HepG2 (cell line): ENCODE data around the gene TMEM269. TPM values are rescaled to one million over a fixed set of nuclear protein-coding genes. Genes with fewer than 3 reads are reported as not detected.

Experiments used
- AFF4 ChIP-seq: sonication (generic); formaldehyde crosslinking; IDR thresholded peaks from 2 replicates; pipeline ENCODE4 v1.4.0; 2020; ENCODE audit warnings: missing genetic modification reagents
- FOXK2 ChIP-seq: fragments of 450-650 bp; IDR thresholded peaks from 2 replicates; pipeline ENCODE4 v1.6.1; 2016
- GLMP ChIP-seq: sonication (generic); formaldehyde crosslinking; IDR thresholded peaks from 2 replicates; pipeline ENCODE4 v1.9.0; 2021; ENCODE audit warnings: missing genetic modification reagents, mild to moderate bottlenecking, borderline replicate concordance
- HINFP ChIP-seq: sonication (generic); formaldehyde crosslinking; IDR thresholded peaks from 2 replicates; pipeline ENCODE4 v1.4.0; 2020; ENCODE audit warnings: low read depth, mild to moderate bottlenecking, missing genetic modification reagents
- MAFF ChIP-seq: IDR thresholded peaks from 2 replicates; pipeline ENCODE4 v1.6.1; 2011; ENCODE audit warnings: low read depth, low read length, improper control_type of control experiment
- MEF2D ChIP-seq: sonication (generic); formaldehyde crosslinking; IDR thresholded peaks from 2 replicates; pipeline ENCODE4 v1.5.1; 2020; ENCODE audit warnings: mild to moderate bottlenecking, missing genetic modification reagents
- PCBP1 ChIP-seq: fragments of 200-400 bp; formaldehyde crosslinking; IDR thresholded peaks from 2 replicates; pipeline ENCODE4 v1.6.1; 2017; ENCODE audit warnings: mild to moderate bottlenecking, low read depth, low read length, borderline replicate concordance
- RFXANK ChIP-seq: IDR thresholded peaks from 2 replicates; pipeline ENCODE4 v1.6.1; 2016
- RORA ChIP-seq: sonication (generic); formaldehyde crosslinking; IDR thresholded peaks from 2 replicates; pipeline ENCODE4 v1.5.0; 2020; ENCODE audit warnings: mild to moderate bottlenecking, missing genetic modification reagents, moderate library complexity
- SCMH1 ChIP-seq: sonication (generic); formaldehyde crosslinking; IDR thresholded peaks from 2 replicates; pipeline ENCODE4 v1.9.0; 2021; ENCODE audit warnings: missing genetic modification reagents, mild to moderate bottlenecking, borderline replicate concordance
- SRSF9 ChIP-seq: fragments of 200-400 bp; formaldehyde crosslinking; IDR thresholded peaks from 2 replicates; pipeline ENCODE4 v1.6.1; 2018; ENCODE audit warnings: borderline replicate concordance, mild to moderate bottlenecking, low read depth, low read length; ENCODE audit not compliant: insufficient read depth, poor library complexity, severe bottlenecking
- THRA ChIP-seq: sonication (generic); formaldehyde crosslinking; IDR thresholded peaks from 2 replicates; pipeline ENCODE4 v1.4.0; 2020; ENCODE audit warnings: missing genetic modification reagents, borderline replicate concordance
- TOE1 ChIP-seq: sonication (generic); formaldehyde crosslinking; IDR thresholded peaks from 2 replicates; pipeline ENCODE4 v1.4.0; 2020; ENCODE audit warnings: mild to moderate bottlenecking, missing genetic modification reagents
- TRIM24 ChIP-seq: sonication (generic); formaldehyde crosslinking; IDR thresholded peaks from 2 replicates; pipeline ENCODE4 v1.8.0; 2022; ENCODE audit warnings: mild to moderate bottlenecking, missing genetic modification reagents
- TSC22D2 ChIP-seq: sonication (generic); formaldehyde crosslinking; IDR thresholded peaks from 2 replicates; pipeline ENCODE4 v1.5.1; 2020; ENCODE audit warnings: missing genetic modification reagents, mild to moderate bottlenecking, borderline replicate concordance
- ZFP37 ChIP-seq: sonication (generic); formaldehyde crosslinking; IDR thresholded peaks from 2 replicates; pipeline ENCODE4 v1.4.0; 2020; ENCODE audit warnings: missing genetic modification reagents, borderline replicate concordance
- ZNF230 ChIP-seq: sonication (generic); formaldehyde crosslinking; IDR thresholded peaks from 2 replicates; pipeline ENCODE4 v1.4.0; 2020; ENCODE audit warnings: mild to moderate bottlenecking, missing genetic modification reagents
- ZNF282 ChIP-seq: fragments of 450-650 bp; IDR thresholded peaks from 2 replicates; pipeline ENCODE4 v1.6.1; 2018; ENCODE audit not compliant: partially characterized antibody
- ZNF30 ChIP-seq: sonication (generic); formaldehyde crosslinking; IDR thresholded peaks from 2 replicates; pipeline ENCODE4 v1.5.0; 2020; ENCODE audit warnings: mild to moderate bottlenecking, missing genetic modification reagents
- ZNF570 ChIP-seq: sonication (generic); formaldehyde crosslinking; IDR thresholded peaks from 2 replicates; pipeline ENCODE4 v1.4.0; 2020; ENCODE audit warnings: mild to moderate bottlenecking, missing genetic modification reagents, borderline replicate concordance
- ZNF674 ChIP-seq: sonication (generic); formaldehyde crosslinking; IDR thresholded peaks from 2 replicates; pipeline ENCODE4 v1.5.0; 2020; ENCODE audit warnings: low read depth, mild to moderate bottlenecking, missing genetic modification reagents
- ZNF713 ChIP-seq: sonication (generic); formaldehyde crosslinking; IDR thresholded peaks from 2 replicates; pipeline ENCODE4 v1.4.0; 2020; ENCODE audit warnings: mild to moderate bottlenecking, missing genetic modification reagents
- ZSCAN25 ChIP-seq: sonication (generic); formaldehyde crosslinking; IDR thresholded peaks from 2 replicates; pipeline ENCODE4 v1.8.0; 2022; ENCODE audit warnings: mild to moderate bottlenecking, missing genetic modification reagents
- polyA plus RNA-seq, 8 experiments: library from polyadenylated mRNA; depleted of rRNA in 3 of 8; stranded (reverse) in 7 of 8; unstranded in 1 of 8; fragments of >200 nt; fragmentation: Illumina TruSeq in 4 of 8; extraction: Trizol in 4 of 8; gene quantifications; 2 replicates each; pipeline versions ENCODE4 v1.2.1 to v1.2.3, GENCODE V29; 2011 to 2016; ENCODE audit warnings: low read depth in 4 of 8, missing spikeins in 1 of 8, mixed read lengths in 1 of 8; ENCODE audit not compliant: insufficient read depth in 1 of 8
- total RNA-seq, 5 experiments: library from RNA; depleted of rRNA; stranded (reverse); fragments of >200 nt; fragmentation: Illumina TruSeq; extraction: Trizol; gene quantifications; 2 replicates each; pipeline ENCODE4 v1.2.3, GENCODE V29; 2016; ENCODE audit warnings: low read depth in 1 of 5

TMEM269 gene
- total and polyA plus RNA-seq, 2 of the 13 experiments (the other 11 are each of a cell fraction or from before 2014, with no cell fraction given), result 0.15 to 0.21 TPM

GRCh38 chr1:42846257-42847110, 61.7 kb downstream of the TMEM269 start, which contains the start of gene ZNF691 (continued):
- TF ChIP-seq HINFP (0 out of 2 replicates have a peak, but pooled peaks have one; percentile 11), ZSCAN25 (no peak), MAFF (no peak), MEF2D (CRISPR knock-in tag) (no peak; the same call in 1 of the 2 replicates), TRIM24 (CRISPR knock-in tag) (no peak), RFXANK (no peak), FOXK2 (no peak), TOE1 (CRISPR knock-in tag) (no peak), ZNF230 (no peak), ZNF674 (no peak), THRA (CRISPR knock-in tag) (no peak), ZFP37 (no peak), SCMH1 (CRISPR knock-in tag) (no peak), RORA (CRISPR knock-in tag) (no peak), ZNF282 (no peak), TSC22D2 (peak; percentile 74; the same call in 1 of the 2 replicates), SRSF9 (no peak), ZNF30 (CRISPR knock-in tag) (no peak), GLMP (no peak), ZNF713 (CRISPR knock-in tag) (no peak), ZNF570 (CRISPR knock-in tag) (0 out of 2 replicates have a peak, but pooled peaks have one; percentile 37), PCBP1 (no peak), AFF4 (no peak)
